ENCODE results near the gene ZNF366.

DNA sequence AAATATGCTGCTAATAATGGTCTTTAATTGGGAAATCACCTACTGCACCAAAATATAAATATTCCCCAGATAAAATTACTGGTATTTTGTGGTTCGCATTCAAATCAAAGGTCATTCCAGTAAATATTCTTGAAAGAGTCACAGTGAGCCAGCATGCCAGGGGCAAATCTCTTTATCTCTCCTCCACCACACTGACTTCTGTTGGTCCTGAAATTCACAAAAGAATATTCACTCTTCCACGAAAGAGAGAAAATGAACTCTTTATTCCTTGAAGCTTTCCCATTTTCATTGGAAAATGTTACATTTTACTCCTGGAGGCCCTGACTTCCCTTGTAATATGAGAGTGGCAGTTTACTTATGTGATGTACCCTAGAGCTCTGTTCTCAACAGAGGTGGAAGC lies 39.7 kb downstream of the ZNF366 start:
- TF ChIP-seq, protein P1, sequence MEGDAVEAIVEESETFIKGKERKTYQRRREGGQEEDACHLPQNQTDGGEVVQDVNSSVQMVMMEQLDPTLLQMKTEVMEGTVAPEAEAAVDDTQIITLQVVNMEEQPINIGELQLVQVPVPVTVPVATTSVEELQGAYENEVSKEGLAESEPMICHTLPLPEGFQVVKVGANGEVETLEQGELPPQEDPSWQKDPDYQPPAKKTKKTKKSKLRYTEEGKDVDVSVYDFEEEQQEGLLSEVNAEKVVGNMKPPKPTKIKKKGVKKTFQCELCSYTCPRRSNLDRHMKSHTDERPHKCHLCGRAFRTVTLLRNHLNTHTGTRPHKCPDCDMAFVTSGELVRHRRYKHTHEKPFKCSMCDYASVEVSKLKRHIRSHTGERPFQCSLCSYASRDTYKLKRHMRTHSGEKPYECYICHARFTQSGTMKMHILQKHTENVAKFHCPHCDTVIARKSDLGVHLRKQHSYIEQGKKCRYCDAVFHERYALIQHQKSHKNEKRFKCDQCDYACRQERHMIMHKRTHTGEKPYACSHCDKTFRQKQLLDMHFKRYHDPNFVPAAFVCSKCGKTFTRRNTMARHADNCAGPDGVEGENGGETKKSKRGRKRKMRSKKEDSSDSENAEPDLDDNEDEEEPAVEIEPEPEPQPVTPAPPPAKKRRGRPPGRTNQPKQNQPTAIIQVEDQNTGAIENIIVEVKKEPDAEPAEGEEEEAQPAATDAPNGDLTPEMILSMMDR (IDR thresholded peaks at IDR 0.05), result no peak
- TF ChIP-seq POLR2A (IDR thresholded peaks at IDR 0.05), result no peak
- no peak for TF ChIP-seq EP300 (IDR thresholded peaks at IDR 0.05)
- no peak for TF ChIP-seq POLR2AphosphoS5 (IDR thresholded peaks at IDR 0.05)

All from stomach (tissue), 4 donors.